MCF 10A (cell line): Measurements from ENCODE around the gene KIRREL3. TPM values are rescaled to one million over a fixed set of nuclear protein-coding genes. Genes with fewer than 3 reads are reported as not detected.

Experiments used
- BruUV-seq: library from RNA; stranded (reverse); fragments of 400-500 nt; replicated peaks from 2 replicates; lab custom pipeline; 2021; lab: Mats Ljungman, UMichigan
- CTCF ChIA-PET: fragments of 300-600 bp; sonication (Branson Sonifier 250); formaldehyde crosslinking; extraction: SDS; loops from one replicate; lab custom pipeline; 2021; ENCODE audit warnings: antibody characterized with exemption, inconsistent platforms; lab: Yijun Ruan, JAX
- POLR2A ChIA-PET: fragments of 300-600, 350-650 bp; sonication (Branson Sonifier 250); formaldehyde crosslinking; extraction: SDS; loops from one replicate; lab custom pipeline; 2020; ENCODE audit warnings: antibody characterized with exemption, inconsistent platforms; lab: Yijun Ruan, JAX
- DNase-seq: peaks from one replicate; pipeline ENCODE4 v3.0.0-alpha.2; 2018; ENCODE audit not compliant: unreplicated experiment
- H3K27ac Mint-ChIP-seq: one replicate; pipeline ENCODE4 v1.8.0; 2022; ENCODE audit warnings: mild to moderate bottlenecking, low read depth, mixed read lengths; ENCODE audit not compliant: unreplicated experiment
- H3K27me3 Mint-ChIP-seq: one replicate; pipeline ENCODE4 v1.8.0; 2022; ENCODE audit warnings: mixed read lengths; ENCODE audit not compliant: insufficient read depth, unreplicated experiment
- H3K36me3 Mint-ChIP-seq: one replicate; pipeline ENCODE4 v1.8.0; 2022; ENCODE audit warnings: mild to moderate bottlenecking, moderate library complexity, mixed read lengths; ENCODE audit not compliant: insufficient read depth, unreplicated experiment
- H3K4me1 Mint-ChIP-seq: one replicate; pipeline ENCODE4 v1.8.0; 2022; ENCODE audit warnings: mixed read lengths; ENCODE audit not compliant: insufficient read depth, unreplicated experiment
- H3K4me3 Mint-ChIP-seq: one replicate; pipeline ENCODE4 v1.8.0; 2022; ENCODE audit warnings: mild to moderate bottlenecking, moderate library complexity, mixed read lengths; ENCODE audit not compliant: unreplicated experiment
- H3K9me3 Mint-ChIP-seq: one replicate; pipeline ENCODE4 v1.8.0; 2022; ENCODE audit warnings: mixed read lengths; ENCODE audit not compliant: unreplicated experiment
- intact Hi-C: fragments of 100-400 bp; cut with micrococcal nuclease; formaldehyde crosslinking; loops from 2 replicates; pipeline ENCODE4 v1.14.1; 2022
- total RNA-seq: library from RNA; stranded (reverse); gene quantifications from 2 replicates; pipeline ENCODE4 v1.2.3, GENCODE V29; 2022
- TF ChIP-seq, protein P1 (sequence below): fragments of 200-600 bp; IDR thresholded peaks from one replicate; pipeline ENCODE4 v1.8.0; 2022; ENCODE audit warnings: antibody characterized with exemption, mild to moderate bottlenecking; ENCODE audit not compliant: unreplicated experiment

Gene KIRREL3
- total RNA-seq, 1 experiment from 2014 or later = not detected

DNA sequence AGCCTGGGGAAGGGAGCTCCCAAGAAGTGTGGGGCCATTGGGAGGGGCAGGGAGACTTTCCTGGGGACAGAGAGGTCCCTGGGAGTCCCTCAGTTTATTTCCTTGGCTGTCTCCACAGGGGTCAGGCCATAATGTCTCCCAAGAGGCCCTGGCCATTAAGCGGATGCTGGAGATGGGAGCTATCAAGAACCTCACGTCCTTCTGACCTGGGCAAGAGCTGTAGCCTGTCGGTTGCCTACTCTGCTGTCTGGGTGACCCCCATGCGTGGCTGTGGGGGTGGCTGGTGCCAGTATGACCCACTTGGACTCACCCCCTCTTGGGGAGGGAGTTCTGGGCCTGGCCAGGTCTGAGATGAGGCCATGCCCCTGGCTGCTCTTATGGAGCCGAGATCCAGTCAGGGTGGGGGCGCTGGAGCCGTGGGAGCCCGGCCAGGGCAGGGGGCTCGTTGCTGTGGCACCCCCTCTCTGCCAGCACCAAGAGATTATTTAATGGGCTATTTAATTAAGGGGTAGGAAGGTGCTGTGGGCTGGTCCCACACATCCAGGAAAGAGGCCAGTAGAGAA lies 586.6 kb downstream of the KIRREL3 start:
- TF ChIP-seq, protein P1, sequence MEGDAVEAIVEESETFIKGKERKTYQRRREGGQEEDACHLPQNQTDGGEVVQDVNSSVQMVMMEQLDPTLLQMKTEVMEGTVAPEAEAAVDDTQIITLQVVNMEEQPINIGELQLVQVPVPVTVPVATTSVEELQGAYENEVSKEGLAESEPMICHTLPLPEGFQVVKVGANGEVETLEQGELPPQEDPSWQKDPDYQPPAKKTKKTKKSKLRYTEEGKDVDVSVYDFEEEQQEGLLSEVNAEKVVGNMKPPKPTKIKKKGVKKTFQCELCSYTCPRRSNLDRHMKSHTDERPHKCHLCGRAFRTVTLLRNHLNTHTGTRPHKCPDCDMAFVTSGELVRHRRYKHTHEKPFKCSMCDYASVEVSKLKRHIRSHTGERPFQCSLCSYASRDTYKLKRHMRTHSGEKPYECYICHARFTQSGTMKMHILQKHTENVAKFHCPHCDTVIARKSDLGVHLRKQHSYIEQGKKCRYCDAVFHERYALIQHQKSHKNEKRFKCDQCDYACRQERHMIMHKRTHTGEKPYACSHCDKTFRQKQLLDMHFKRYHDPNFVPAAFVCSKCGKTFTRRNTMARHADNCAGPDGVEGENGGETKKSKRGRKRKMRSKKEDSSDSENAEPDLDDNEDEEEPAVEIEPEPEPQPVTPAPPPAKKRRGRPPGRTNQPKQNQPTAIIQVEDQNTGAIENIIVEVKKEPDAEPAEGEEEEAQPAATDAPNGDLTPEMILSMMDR = no peak
- Mint-ChIP-seq H3K9me3 (no peaks in the 10 kb centered on the region), H3K36me3 (peaks cover 27% of the 10 kb centered on the region), H3K27me3 (no peaks in the 10 kb centered on the region), H3K4me1 (no peaks in the 10 kb centered on the region), H3K4me3 (no peak overlapping the region), H3K27ac (no peak overlapping the region)
- ChIA-PET CTCF (interaction anchor here (0.8 to 0.9 kb wide), 2 partner anchors 67 to 104 kb away, joined by 3 to 5 read pairs; no protein-coding TSS in a partner anchor), POLR2A (interaction anchor here (0.6 kb wide), 1 partner anchor 17 kb away, joined by 3 read pairs; no protein-coding TSS in a partner anchor)
- DNase-seq = no peak
- BruUV-seq = no TSS peak
- intact Hi-C loops = no loop called here

DNA sequence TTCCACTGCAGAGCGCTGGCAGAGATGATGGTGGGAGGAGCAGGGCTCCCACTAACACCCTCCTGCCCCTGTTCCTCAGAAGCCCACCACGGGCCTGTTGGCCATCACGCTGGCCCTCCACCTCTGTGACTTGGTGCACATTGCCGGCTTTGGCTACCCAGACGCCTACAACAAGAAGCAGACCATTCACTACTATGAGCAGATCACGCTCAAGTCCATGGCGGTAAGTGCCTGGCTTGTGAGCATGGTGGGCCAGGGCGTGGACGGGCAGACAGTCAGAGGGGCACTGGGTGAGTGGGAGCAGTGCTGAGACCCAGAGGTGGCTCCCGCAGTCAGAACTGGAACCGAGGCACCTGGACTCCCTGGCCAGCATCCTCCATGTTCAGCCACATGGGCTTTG lies 587.1 kb downstream of the KIRREL3 start:
- ChIA-PET CTCF (interaction anchor here (0.7 to 2.4 kb wide), 4 partner anchors 67 to 1656 kb away, joined by 3 to 16 read pairs (median 4); no protein-coding TSS in a partner anchor), POLR2A (interaction anchor here (0.6 kb wide), 1 partner anchor 18 kb away, joined by 3 read pairs; no protein-coding TSS in a partner anchor)
- H3K27me3 Mint-ChIP-seq = no peaks in the 10 kb centered on the region
- TF ChIP-seq, protein P1 = no peak
- no peak overlapping the region for H3K27ac Mint-ChIP-seq
- no peaks in the 10 kb centered on the region for H3K9me3 Mint-ChIP-seq
- intact Hi-C loops = no loop called here
- no peaks in the 10 kb centered on the region for H3K4me1 Mint-ChIP-seq
- no TSS peak for BruUV-seq
- H3K4me3 Mint-ChIP-seq = no peak overlapping the region
- peaks cover 24% of the 10 kb centered on the region for H3K36me3 Mint-ChIP-seq
- no peak for DNase-seq

DNA sequence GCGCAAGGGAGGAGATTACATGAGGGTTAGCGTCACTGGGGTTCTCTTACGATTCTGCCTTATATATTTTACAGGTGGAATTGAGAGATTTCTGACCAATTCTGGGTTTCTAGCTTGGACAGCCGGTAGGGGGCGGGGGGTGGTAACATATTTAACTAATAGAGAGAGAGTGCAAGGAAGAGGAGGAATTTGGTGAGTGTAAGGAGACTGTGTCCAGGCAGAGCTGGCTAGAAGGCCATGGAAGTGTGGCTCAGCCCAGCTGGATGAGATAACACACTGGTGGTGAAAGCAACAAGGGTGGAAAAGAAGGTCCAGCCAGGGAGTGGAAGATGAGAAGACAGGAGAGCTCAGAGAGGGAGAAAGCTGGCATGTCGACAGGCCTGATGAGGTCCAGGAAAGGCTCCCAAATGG lies 588.6 kb downstream of the KIRREL3 start:
- Mint-ChIP-seq H3K27ac (no peak overlapping the region), H3K4me1 (no peaks in the 10 kb centered on the region), H3K27me3 (no peaks in the 10 kb centered on the region), H3K36me3 (peaks cover 15% of the 10 kb centered on the region), H3K4me3 (no peak overlapping the region), H3K9me3 (no peaks in the 10 kb centered on the region)
- TF ChIP-seq, protein P1 = no peak
- ChIA-PET CTCF (interaction anchor here (0.6 to 2.4 kb wide), 2 partner anchors 69 to 1027 kb away, joined by 3 to 16 read pairs; no protein-coding TSS in a partner anchor), POLR2A (no interaction called here)
- no TSS peak for BruUV-seq
- no peak for DNase-seq
- intact Hi-C loops = no loop called here

DNA sequence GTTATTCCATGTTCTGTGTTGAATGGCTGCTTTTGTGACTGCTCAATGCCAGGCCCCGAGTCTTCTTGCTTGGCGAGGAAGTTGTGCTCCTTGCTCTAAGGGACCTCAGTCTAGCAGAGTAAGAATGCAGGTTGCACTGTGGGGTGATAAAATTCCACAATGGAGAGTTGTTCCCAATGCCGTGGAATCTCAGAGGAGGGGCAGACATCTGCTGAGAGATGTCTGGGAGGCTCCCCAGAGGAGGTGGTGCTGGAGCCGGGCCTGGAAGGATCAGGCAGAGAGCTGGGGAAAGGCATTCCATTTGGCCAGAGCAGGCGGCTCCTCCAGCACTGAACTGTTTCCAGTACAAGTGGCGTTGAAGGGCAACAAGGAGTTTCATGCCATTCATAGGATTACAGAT lies 589.9 kb downstream of the KIRREL3 start:
- H3K9me3 Mint-ChIP-seq = no peaks in the 10 kb centered on the region
- DNase-seq = no peak
- POLR2A ChIA-PET = interaction anchor here (0.6 kb wide), 1 partner anchor 92 kb away, joined by 3 read pairs; no protein-coding TSS in a partner anchor
- CTCF ChIA-PET = interaction anchor here (0.7 to 1.6 kb wide), 4 partner anchors 9 to 100 kb away, joined by 3 to 4 read pairs (median 3); no protein-coding TSS in a partner anchor
- H3K27me3 Mint-ChIP-seq = no peaks in the 10 kb centered on the region
- H3K36me3 Mint-ChIP-seq = peaks cover 15% of the 10 kb centered on the region
- no peak overlapping the region for H3K4me3 Mint-ChIP-seq
- H3K4me1 Mint-ChIP-seq = peaks cover 6% of the 10 kb centered on the region
- TF ChIP-seq, protein P1 = no peak
- BruUV-seq = no TSS peak
- intact Hi-C loops = no loop called here
- H3K27ac Mint-ChIP-seq = no peak overlapping the region
